ENCODE data around the gene CCDC107.

DNA sequence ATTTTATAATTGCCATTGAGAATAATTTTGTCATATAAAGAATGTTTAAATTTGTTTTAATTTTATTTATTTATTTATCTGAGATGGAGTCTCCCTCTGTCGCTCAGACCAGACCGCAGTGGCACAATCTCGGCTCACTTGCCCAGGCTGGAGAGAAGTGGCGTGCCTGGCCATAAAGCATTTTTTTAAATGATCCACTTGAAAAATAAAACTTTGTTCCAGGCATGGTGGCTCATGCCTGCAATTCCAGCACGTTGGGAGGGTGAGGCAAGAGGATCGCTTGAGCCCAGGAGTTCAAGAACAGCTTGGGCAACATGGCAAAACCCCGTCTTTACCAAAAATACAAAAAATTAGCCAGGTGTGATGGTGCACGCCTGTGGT is 5.3 kb upstream of the CCDC107 start:
- no peak for TF ChIP-seq EZH2 (IDR thresholded peaks at IDR 0.05; ENCODE audit: borderline replicate concordance, low read depth, low read length, poor library complexity, severe bottlenecking)
- TF ChIP-seq, protein P1, sequence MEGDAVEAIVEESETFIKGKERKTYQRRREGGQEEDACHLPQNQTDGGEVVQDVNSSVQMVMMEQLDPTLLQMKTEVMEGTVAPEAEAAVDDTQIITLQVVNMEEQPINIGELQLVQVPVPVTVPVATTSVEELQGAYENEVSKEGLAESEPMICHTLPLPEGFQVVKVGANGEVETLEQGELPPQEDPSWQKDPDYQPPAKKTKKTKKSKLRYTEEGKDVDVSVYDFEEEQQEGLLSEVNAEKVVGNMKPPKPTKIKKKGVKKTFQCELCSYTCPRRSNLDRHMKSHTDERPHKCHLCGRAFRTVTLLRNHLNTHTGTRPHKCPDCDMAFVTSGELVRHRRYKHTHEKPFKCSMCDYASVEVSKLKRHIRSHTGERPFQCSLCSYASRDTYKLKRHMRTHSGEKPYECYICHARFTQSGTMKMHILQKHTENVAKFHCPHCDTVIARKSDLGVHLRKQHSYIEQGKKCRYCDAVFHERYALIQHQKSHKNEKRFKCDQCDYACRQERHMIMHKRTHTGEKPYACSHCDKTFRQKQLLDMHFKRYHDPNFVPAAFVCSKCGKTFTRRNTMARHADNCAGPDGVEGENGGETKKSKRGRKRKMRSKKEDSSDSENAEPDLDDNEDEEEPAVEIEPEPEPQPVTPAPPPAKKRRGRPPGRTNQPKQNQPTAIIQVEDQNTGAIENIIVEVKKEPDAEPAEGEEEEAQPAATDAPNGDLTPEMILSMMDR (conservative IDR thresholded peaks at IDR 0.05; ENCODE audit: low read depth, low read length): no peak
